Suprapubic skin (tissue), 3 donors: ENCODE results near the gene CDON.

ENCODE experiments used
- POLR2AphosphoS5 ChIP-seq, 3 donors: sonication (generic); formaldehyde crosslinking; IDR thresholded peaks; one replicate each; pipeline ENCODE4 v1.6.1; 2017; ENCODE audit warnings: antibody characterized with exemption in 3 of 3
- TF ChIP-seq, protein P1 (sequence below), 2 donors: fragments of 200-600 bp in 1 of 2; fragments of 450-650 bp in 1 of 2; sonication (generic) in 1 of 2; IDR thresholded peaks; one replicate each; pipeline ENCODE4 v1.5.1; 2016 to 2019; ENCODE audit warnings: antibody characterized with exemption in 2 of 2, mild to moderate bottlenecking in 1 of 2, moderate library complexity in 1 of 2

- TF ChIP-seq, protein P1, sequence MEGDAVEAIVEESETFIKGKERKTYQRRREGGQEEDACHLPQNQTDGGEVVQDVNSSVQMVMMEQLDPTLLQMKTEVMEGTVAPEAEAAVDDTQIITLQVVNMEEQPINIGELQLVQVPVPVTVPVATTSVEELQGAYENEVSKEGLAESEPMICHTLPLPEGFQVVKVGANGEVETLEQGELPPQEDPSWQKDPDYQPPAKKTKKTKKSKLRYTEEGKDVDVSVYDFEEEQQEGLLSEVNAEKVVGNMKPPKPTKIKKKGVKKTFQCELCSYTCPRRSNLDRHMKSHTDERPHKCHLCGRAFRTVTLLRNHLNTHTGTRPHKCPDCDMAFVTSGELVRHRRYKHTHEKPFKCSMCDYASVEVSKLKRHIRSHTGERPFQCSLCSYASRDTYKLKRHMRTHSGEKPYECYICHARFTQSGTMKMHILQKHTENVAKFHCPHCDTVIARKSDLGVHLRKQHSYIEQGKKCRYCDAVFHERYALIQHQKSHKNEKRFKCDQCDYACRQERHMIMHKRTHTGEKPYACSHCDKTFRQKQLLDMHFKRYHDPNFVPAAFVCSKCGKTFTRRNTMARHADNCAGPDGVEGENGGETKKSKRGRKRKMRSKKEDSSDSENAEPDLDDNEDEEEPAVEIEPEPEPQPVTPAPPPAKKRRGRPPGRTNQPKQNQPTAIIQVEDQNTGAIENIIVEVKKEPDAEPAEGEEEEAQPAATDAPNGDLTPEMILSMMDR (IDR thresholded peaks at IDR 0.05): no peak
- no peak for TF ChIP-seq POLR2AphosphoS5 (IDR thresholded peaks at IDR 0.05)
These were observed 118.9 kb downstream of the CDON start for GRCh38 chr11:125943661-125944349.
